Activated T-cell treated with anti-CD3 and anti-CD28 coated beads, Interleukin-2, amount 50 U/mL, for 72 hours (primary cell): ENCODE results near the gene GAS6. TPM values are rescaled to one million over a fixed set of nuclear protein-coding genes. Genes with fewer than 3 reads are reported as not detected.
"Not testable (repeated sequence)": the region's sequence is repeated elsewhere in the genome, so short reads cannot be mapped to it uniquely, and the experiment has no call there.

Source experiments
- ATAC-seq, 2 donors: fragments of 150-1000 bp; cut with Tn5 transposase; replicated peaks in 1 of 2; 2 replicates each; pipeline ENCODE4 v1.10.0; 2021; ENCODE audit warnings: moderate library complexity in 2 of 2, mild to moderate bottlenecking in 1 of 2
- DNase-seq, 2 donors: peaks; one replicate each; pipeline ENCODE4 v3.0.0; 2021 to 2022; ENCODE audit warnings: mixed read lengths in 1 of 2
- H3K27ac Mint-ChIP-seq: one replicate; pipeline ENCODE4 v1.8.0; 2022; ENCODE audit warnings: mild to moderate bottlenecking, moderate library complexity, mixed read lengths
- H3K27me3 Mint-ChIP-seq: one replicate; pipeline ENCODE4 v1.8.0; 2022; ENCODE audit warnings: low read depth, mixed read lengths
- H3K36me3 Mint-ChIP-seq, 2 donors: one replicate each; pipeline ENCODE4 v1.8.0; 2022; ENCODE audit warnings: mixed read lengths in 2 of 2, mild to moderate bottlenecking in 1 of 2; ENCODE audit not compliant: insufficient read depth in 2 of 2
- H3K4me1 Mint-ChIP-seq: one replicate; pipeline ENCODE4 v1.8.0; 2022; ENCODE audit warnings: low read depth, mixed read lengths
- H3K4me3 Mint-ChIP-seq, 2 donors: one replicate each; pipeline ENCODE4 v1.8.0; 2022; ENCODE audit warnings: mild to moderate bottlenecking in 2 of 2, mixed read lengths in 2 of 2, moderate library complexity in 2 of 2
- H3K9me3 Mint-ChIP-seq, 2 donors: one replicate each; pipeline ENCODE4 v1.8.0; 2022; ENCODE audit warnings: mixed read lengths in 2 of 2
- total RNA-seq, 2 donors: library from RNA; stranded (reverse); gene quantifications; one replicate each; pipeline ENCODE4 v1.2.3, GENCODE V29; 2022

Gene GAS6
- total RNA-seq, 2 donors from 2014 or later, result 0.46 to 1.5 TPM

DNA sequence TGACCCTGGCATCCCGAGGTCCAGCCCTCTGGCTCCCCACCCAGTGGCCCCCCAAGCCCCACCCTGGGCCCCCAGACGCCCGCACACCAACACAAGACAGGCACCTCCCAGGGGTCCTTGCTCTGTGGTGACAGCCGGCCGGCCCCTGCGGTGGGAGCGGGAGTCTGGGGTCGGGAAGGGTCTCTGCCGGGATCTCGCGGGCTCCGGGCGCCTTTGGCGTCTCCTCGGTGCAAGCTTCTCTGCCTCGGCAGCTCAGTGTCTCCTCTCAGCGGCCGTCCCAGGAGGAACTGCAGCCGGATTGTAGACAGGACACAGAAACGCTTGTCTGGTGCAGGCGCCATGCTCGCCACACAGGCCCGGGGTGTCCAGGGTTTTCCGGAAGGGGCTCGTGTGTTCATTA lies 61.1 kb downstream of the GAS6 start:
- Mint-ChIP-seq H3K9me3 (no peaks in the 10 kb centered on the region), H3K27me3 (no peaks in the 10 kb centered on the region), H3K4me3 (no peak overlapping the region), H3K4me1 (no peaks in the 10 kb centered on the region), H3K27ac (no peak overlapping the region), H3K36me3 (no peaks in the 10 kb centered on the region)
- ATAC-seq, result no peak
- DNase-seq, result no peak

GRCh38 chr13:113802090-113802531 lies 61.8 kb downstream of the GAS6 start:
- no peak for ATAC-seq
- DNase-seq, result no peak

DNA sequence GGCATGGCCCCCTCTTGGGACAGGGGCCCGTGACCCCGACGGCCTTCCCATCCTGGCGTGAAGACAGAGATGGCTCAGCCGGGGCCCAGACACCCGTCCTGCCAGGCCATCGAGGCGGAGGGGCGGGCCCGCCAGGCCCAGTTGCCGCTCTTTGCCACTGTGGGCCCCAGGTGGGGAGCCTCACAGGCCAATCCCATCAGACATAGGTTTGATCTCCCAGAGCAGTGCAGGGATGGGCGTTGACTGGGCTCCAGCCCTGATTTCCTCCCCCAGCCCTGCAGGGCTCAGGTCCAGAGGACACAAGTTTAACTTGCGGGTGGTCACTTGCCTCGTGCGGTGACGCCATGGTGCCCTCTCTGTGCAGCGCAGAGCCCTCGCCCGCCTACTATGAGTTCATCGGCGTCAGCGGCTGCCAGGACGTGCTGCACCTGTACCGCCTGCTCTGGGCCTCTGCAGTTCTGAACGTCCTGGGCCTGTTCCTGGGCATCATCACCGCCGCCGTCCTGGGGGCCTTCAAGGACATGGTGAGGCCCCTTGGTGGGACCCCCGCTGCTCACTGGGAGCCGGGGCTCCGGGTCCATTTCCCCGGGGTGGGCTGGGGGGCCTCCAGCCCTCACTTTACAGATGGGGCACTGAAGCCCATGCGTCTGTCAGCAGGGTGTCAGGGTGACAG lies 62.5 kb downstream of the GAS6 start:
- no peak overlapping the region for H3K4me3 Mint-ChIP-seq
- no peaks in the 10 kb centered on the region for H3K36me3 Mint-ChIP-seq
- H3K4me1 Mint-ChIP-seq, result no peaks in the 10 kb centered on the region
- no peak overlapping the region for H3K27ac Mint-ChIP-seq
- ATAC-seq, result no peak
- no peak for DNase-seq
- no peaks in the 10 kb centered on the region for H3K9me3 Mint-ChIP-seq
- no peaks in the 10 kb centered on the region for H3K27me3 Mint-ChIP-seq

More at GRCh38 chr13:113802090-113802531, 61.8 kb downstream of the GAS6 start:
- H3K36me3 Mint-ChIP-seq, result no peaks in the 10 kb centered on the region
- no peak overlapping the region for H3K27ac Mint-ChIP-seq
- H3K9me3 Mint-ChIP-seq, result no peaks in the 10 kb centered on the region
- H3K27me3 Mint-ChIP-seq, result no peaks in the 10 kb centered on the region
- no peak overlapping the region for H3K4me3 Mint-ChIP-seq
- H3K4me1 Mint-ChIP-seq, result no peaks in the 10 kb centered on the region

DNA sequence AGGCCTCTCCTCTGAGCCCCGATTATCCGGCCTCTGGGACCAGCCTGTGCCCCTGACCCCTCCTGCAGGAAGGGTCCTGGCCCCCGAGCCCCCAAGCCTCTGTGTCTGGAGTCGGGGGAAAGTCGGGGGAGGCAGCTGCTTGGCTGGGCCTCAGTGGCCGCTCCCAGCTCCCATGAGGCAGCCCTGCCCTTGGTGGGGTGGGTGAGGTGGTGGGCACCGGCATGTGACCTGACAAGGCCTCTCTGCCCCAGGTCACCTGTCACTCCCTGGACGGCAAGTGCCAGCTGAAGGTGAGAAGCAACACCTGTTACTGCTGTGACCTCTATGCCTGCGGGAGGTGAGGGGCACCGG lies 63.3 kb downstream of the GAS6 start:
- Mint-ChIP-seq H3K36me3 (no peaks in the 10 kb centered on the region), H3K27ac (no peak overlapping the region), H3K27me3 (no peaks in the 10 kb centered on the region), H3K9me3 (no peaks in the 10 kb centered on the region), H3K4me3 (no peak overlapping the region), H3K4me1 (no peaks in the 10 kb centered on the region)
- ATAC-seq (no peak), DNase-seq (no peak)

GRCh38 chr13:113798200-113798811 lies 65.6 kb downstream of the GAS6 start:
- ATAC-seq, result no peak
- no peaks in the 10 kb centered on the region for H3K36me3 Mint-ChIP-seq
- H3K4me1 Mint-ChIP-seq, result no peaks in the 10 kb centered on the region
- H3K27me3 Mint-ChIP-seq, result no peaks in the 10 kb centered on the region
- no peak for DNase-seq
- H3K9me3 Mint-ChIP-seq, result no peaks in the 10 kb centered on the region
- no peak overlapping the region for H3K4me3 Mint-ChIP-seq
- H3K27ac Mint-ChIP-seq, result no peak overlapping the region

DNA sequence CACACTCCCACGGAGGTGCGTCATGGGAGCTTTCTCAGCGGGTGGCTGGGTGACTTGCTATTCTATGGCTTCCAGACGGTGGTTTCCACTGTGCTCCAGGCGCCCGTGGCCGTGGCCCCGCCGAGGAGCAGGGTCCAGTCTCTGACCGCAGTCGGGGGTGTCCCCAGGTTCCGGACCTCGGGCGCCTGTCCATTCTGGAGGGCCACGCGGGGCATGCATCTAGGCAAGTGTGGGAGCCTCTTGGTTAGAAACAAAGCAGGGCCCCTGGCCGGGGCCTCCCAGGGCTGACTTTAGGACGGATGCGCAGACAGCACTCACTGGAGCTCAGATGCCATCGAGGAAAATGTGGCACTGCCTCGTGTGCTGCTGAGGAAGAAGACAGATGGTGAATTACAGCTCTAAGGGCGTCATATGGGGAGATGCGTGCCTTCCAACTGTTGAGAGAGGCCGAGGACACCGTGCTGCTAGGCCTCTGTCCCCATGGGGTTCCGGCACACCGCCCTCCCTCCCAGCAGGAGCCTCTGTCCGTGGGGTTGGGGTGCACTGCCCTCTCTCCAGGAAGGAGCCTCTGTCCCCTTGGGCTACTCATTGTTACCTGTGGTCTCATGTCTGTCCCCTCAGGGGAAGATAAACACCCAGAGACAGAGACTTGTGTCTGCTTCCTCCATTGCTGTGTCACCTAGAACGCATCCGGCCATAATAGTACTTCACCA lies 66.8 kb downstream of the GAS6 start:
- DNase-seq (no peak), ATAC-seq (no peak)
- no peaks in the 10 kb centered on the region for H3K9me3 Mint-ChIP-seq
- no peaks in the 10 kb centered on the region for H3K36me3 Mint-ChIP-seq
- no peaks in the 10 kb centered on the region for H3K27me3 Mint-ChIP-seq
- H3K27ac Mint-ChIP-seq, result no peak overlapping the region
- no peaks in the 10 kb centered on the region for H3K4me1 Mint-ChIP-seq
- no peak overlapping the region for H3K4me3 Mint-ChIP-seq

- ATAC-seq (no peak), DNase-seq (no peak)
- H3K4me3 Mint-ChIP-seq, result no peak overlapping the region
- no peak overlapping the region for H3K27ac Mint-ChIP-seq
- H3K4me1 Mint-ChIP-seq, result no peaks in the 10 kb centered on the region
- H3K27me3 Mint-ChIP-seq, result no peaks in the 10 kb centered on the region
- H3K9me3 Mint-ChIP-seq, result no peaks in the 10 kb centered on the region
- no peaks in the 10 kb centered on the region for H3K36me3 Mint-ChIP-seq
Measured at GRCh38 chr13:113796211-113796963, 67.5 kb downstream of the GAS6 start.

GRCh38 chr13:113795362-113795761 lies 68.5 kb downstream of the GAS6 start:
- H3K27me3 Mint-ChIP-seq, H3K4me3 Mint-ChIP-seq, DNase-seq, H3K9me3 Mint-ChIP-seq, H3K4me1 Mint-ChIP-seq, H3K27ac Mint-ChIP-seq, H3K36me3 Mint-ChIP-seq, ATAC-seq: not testable (repeated sequence)

DNA sequence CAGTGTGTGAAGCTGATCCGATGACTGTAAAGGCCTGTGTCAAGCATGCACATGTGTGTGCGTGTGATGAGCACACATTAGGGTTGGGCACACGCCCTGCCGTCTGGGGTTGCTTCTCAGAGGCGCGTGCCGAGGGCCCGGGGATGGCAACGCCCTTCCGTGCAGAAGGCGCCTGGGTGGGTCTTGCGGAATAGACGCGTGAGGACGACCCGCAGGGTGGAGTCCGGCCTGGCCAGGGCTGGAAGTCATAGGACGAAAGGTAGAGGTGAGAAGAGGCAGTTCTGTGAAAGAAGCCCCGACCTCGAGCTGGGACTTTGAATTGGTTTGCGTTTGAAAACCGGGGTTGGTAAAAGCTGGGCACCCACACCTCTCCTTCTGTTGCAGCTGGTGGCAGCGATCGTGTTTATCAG lies 69.1 kb downstream of the GAS6 start:
- Mint-ChIP-seq H3K27me3 (no peaks in the 10 kb centered on the region), H3K27ac (no peak overlapping the region), H3K4me3 (no peak overlapping the region), H3K4me1 (no peaks in the 10 kb centered on the region), H3K36me3 (no peaks in the 10 kb centered on the region), H3K9me3 (no peaks in the 10 kb centered on the region)
- DNase-seq (no peak), ATAC-seq (no peak)

DNA sequence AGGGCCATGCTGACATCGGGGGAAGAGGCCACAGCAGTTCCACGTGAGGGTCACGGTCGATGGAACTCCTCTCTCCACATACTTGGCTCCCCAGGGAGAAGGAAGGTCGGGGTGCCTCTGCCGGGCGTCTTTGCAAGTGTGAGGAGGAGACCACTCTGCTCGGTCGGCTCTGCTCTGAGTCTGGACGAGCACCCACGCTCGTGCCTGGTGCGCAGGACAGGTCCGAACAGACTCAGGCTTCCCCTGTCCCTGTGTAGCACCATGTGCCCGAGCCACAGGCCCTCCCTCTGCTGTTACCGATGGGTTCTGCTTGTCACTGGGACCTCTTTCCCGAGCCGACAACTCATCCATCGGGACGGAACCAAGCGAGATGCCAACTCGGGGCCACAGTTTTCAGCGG lies 69.8 kb downstream of the GAS6 start:
- DNase-seq (no peak), ATAC-seq (no peak)
- H3K36me3 Mint-ChIP-seq, result no peaks in the 10 kb centered on the region
- H3K27ac Mint-ChIP-seq, result no peak overlapping the region
- no peaks in the 10 kb centered on the region for H3K4me1 Mint-ChIP-seq
- no peak overlapping the region for H3K4me3 Mint-ChIP-seq
- H3K9me3 Mint-ChIP-seq, result no peaks in the 10 kb centered on the region
- peaks cover 3% of the 10 kb centered on the region for H3K27me3 Mint-ChIP-seq

DNA sequence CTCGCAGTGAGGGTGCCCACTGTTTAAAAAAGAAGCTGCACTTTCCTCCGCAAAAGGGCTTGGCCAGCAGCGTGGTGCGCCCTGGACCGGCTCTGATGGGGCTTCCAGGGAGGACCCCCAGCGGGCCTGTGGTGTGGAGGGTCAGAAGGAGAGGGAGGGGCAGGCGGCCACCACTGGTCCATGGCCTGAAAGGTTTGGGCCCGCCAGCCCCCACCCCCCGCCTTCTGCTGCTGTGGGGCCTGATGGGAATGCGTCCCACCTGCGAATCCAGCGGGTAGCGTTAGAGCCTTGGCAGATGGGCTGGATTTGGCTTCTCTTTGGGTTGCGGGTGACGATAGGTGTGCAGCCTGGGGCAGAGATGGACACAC lies 70.2 kb downstream of the GAS6 start:
- no peaks in the 10 kb centered on the region for H3K36me3 Mint-ChIP-seq
- H3K4me1 Mint-ChIP-seq, result no peaks in the 10 kb centered on the region
- no peak for DNase-seq
- no peaks in the 10 kb centered on the region for H3K9me3 Mint-ChIP-seq
- H3K4me3 Mint-ChIP-seq, result no peak overlapping the region
- no peak overlapping the region for H3K27ac Mint-ChIP-seq
- H3K27me3 Mint-ChIP-seq, result peaks cover 7% of the 10 kb centered on the region
- ATAC-seq, result no peak

- Mint-ChIP-seq H3K4me3 (no peak overlapping the region), H3K36me3 (no peaks in the 10 kb centered on the region), H3K27ac (no peak overlapping the region), H3K27me3 (peaks cover 9% of the 10 kb centered on the region), H3K9me3 (no peaks in the 10 kb centered on the region), H3K4me1 (no peaks in the 10 kb centered on the region)
- no peak for ATAC-seq
- DNase-seq, result no peak
Measured at GRCh38 chr13:113792886-113793717, 70.8 kb downstream of the GAS6 start.
